Activated CD8-positive, alpha-beta memory T cell treated with anti-CD3 and anti-CD28 coated beads, Interleukin-2, amount 10 ng/mL, durations not matched to agents 7 days and 5 days (primary cell): ENCODE data around the gene NFE2L3. TPM values are rescaled to one million over a fixed set of nuclear protein-coding genes. Genes with fewer than 3 reads are reported as not detected.
A peak's percentile ranks its signal among the peaks of the same experiment; 100 is the strongest.

Experiments
- ATAC-seq: fragments of 150-1000 bp; cut with Tn5 transposase; one replicate; pipeline ENCODE4 v1.10.0; 2021; ENCODE audit warnings: moderate library complexity
- CTCF ChIA-PET: fragments of 350-600 bp; sonication (Branson Sonifier 250); formaldehyde crosslinking; loops from one replicate; lab custom pipeline; 2021; ENCODE audit warnings: antibody characterized with exemption; lab: Charles Lee
- DNase-seq: peaks from one replicate; pipeline ENCODE4 v3.0.0-alpha.2; 2020
- H3K27ac Mint-ChIP-seq: one replicate; pipeline ENCODE4 v1.8.0; 2021; ENCODE audit warnings: mild to moderate bottlenecking, mixed read lengths
- H3K27me3 Mint-ChIP-seq: one replicate; pipeline ENCODE4 v1.8.0; 2021; ENCODE audit warnings: mixed read lengths
- H3K36me3 Mint-ChIP-seq: one replicate; pipeline ENCODE4 v1.8.0; 2021; ENCODE audit warnings: mild to moderate bottlenecking, mixed read lengths
- H3K4me1 Mint-ChIP-seq: one replicate; pipeline ENCODE4 v1.8.0; 2021; ENCODE audit warnings: mixed read lengths
- H3K4me3 Mint-ChIP-seq: one replicate; pipeline ENCODE4 v1.8.0; 2021; ENCODE audit warnings: mild to moderate bottlenecking, moderate library complexity, mixed read lengths
- H3K9me3 Mint-ChIP-seq: one replicate; pipeline ENCODE4 v1.8.0; 2022; ENCODE audit warnings: low read depth, mixed read lengths
- total RNA-seq, 2 experiments: library from RNA; stranded (reverse); gene quantifications; one replicate each; pipeline ENCODE4 v1.2.3, GENCODE V29; 2021

Gene NFE2L3
- total RNA-seq, 2 experiments from 2014 or later = 20.1 to 44.4 TPM

- no peaks in the 10 kb centered on the region for H3K9me3 Mint-ChIP-seq
- peaks cover 56% of the 10 kb centered on the region for H3K4me1 Mint-ChIP-seq
- H3K36me3 Mint-ChIP-seq = peaks cover 88% of the 10 kb centered on the region
- no peak for ATAC-seq
- H3K4me3 Mint-ChIP-seq = peak overlapping the region; percentile 100
- DNase-seq = no peak
- peak overlapping the region; percentile 84 for H3K27ac Mint-ChIP-seq
- CTCF ChIA-PET = interaction anchor here (1.1 to 4.4 kb wide), 9 partner anchors 9 to 303 kb away, joined by 4 to 29 read pairs (median 6); partner anchors contain the start of gene NFE2L3
- peaks cover 8% of the 10 kb centered on the region for H3K27me3 Mint-ChIP-seq
Measured at GRCh38 chr7:26195867-26196657, 44.1 kb downstream of the NFE2L3 start.

GRCh38 chr7:26197153-26198115, 45.4 kb downstream of the NFE2L3 start:
- peaks cover 45% of the 10 kb centered on the region for H3K4me1 Mint-ChIP-seq

GRCh38 chr7:26198133-26198780, 46.3 kb downstream of the NFE2L3 start:
- Mint-ChIP-seq H3K4me3 (peak overlapping the region; percentile 100), H3K4me1 (peaks cover 37% of the 10 kb centered on the region), H3K27ac (peak overlapping the region; percentile 99), H3K9me3 (no peaks in the 10 kb centered on the region), H3K27me3 (peaks cover 8% of the 10 kb centered on the region), H3K36me3 (peaks cover 77% of the 10 kb centered on the region)
- CTCF ChIA-PET = interaction anchor here (0.9 to 4.4 kb wide), 16 partner anchors 10 to 336 kb away, joined by 3 to 29 read pairs (median 4); partner anchors contain the start of genes NFE2L3 and SNX10
- no peak for ATAC-seq
- no peak for DNase-seq

More at GRCh38 chr7:26197153-26198115, 45.4 kb downstream of the NFE2L3 start:
- Mint-ChIP-seq H3K27ac (peak overlapping the region; percentile 99), H3K9me3 (no peaks in the 10 kb centered on the region), H3K4me3 (peak overlapping the region; percentile 100), H3K27me3 (peaks cover 8% of the 10 kb centered on the region), H3K36me3 (peaks cover 78% of the 10 kb centered on the region)
- no peak for DNase-seq
- CTCF ChIA-PET = interaction anchor here (0.9 to 4.4 kb wide), 17 partner anchors 9 to 335 kb away, joined by 3 to 29 read pairs (median 4); partner anchors contain the start of genes NFE2L3 and SNX10
- ATAC-seq = no peak

- peak overlapping the region; percentile 99 for H3K27ac Mint-ChIP-seq
- ATAC-seq = no peak
- H3K36me3 Mint-ChIP-seq = peaks cover 77% of the 10 kb centered on the region
- peaks cover 8% of the 10 kb centered on the region for H3K27me3 Mint-ChIP-seq
- DNase-seq = no peak
- no peaks in the 10 kb centered on the region for H3K9me3 Mint-ChIP-seq
- peak overlapping the region; percentile 100 for H3K4me3 Mint-ChIP-seq
- H3K4me1 Mint-ChIP-seq = peaks cover 34% of the 10 kb centered on the region
- CTCF ChIA-PET = interaction anchor here (1.0 to 4.4 kb wide), 15 partner anchors 11 to 336 kb away, joined by 3 to 29 read pairs (median 4); partner anchors contain the start of genes NFE2L3 and SNX10
Measured at GRCh38 chr7:26198781-26199169, 46.8 kb downstream of the NFE2L3 start.

- ATAC-seq (no peak), DNase-seq (peak; percentile 78)
- Mint-ChIP-seq H3K27me3 (peaks cover 8% of the 10 kb centered on the region), H3K4me3 (peak overlapping the region; percentile 100), H3K36me3 (peaks cover 75% of the 10 kb centered on the region), H3K4me1 (peaks cover 32% of the 10 kb centered on the region), H3K9me3 (no peaks in the 10 kb centered on the region), H3K27ac (peak overlapping the region; percentile 99)
- CTCF ChIA-PET = interaction anchor here (0.6 to 4.4 kb wide), 13 partner anchors 10 to 166 kb away, joined by 3 to 29 read pairs (median 5); partner anchors contain the start of gene NFE2L3
Measured at GRCh38 chr7:26199301-26200037, 47.5 kb downstream of the NFE2L3 start.

DNA sequence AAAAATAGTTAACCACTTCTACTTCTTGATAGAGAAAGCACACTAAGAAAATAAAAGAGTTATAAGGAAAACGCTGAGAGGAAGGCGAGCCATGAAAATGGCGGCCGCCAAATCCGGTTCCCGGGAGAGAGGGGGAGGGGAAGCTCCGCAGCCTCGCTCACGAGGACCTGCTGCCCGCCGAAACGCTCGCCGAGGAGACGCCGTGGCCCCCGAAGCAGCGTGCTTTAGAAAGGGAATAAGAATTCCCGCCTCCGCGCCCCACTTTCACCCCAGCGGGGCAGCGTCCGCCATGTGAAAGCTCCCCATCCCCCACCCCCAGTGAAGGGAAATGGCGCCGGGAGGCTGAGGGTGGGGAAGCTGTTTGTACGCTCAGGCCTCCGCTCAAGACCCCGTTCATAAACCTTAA, 48.0 kb downstream of the NFE2L3 start:
- Mint-ChIP-seq H3K4me3 (peak overlapping the region; percentile 100), H3K4me1 (peaks cover 34% of the 10 kb centered on the region), H3K36me3 (peaks cover 77% of the 10 kb centered on the region), H3K27me3 (peaks cover 8% of the 10 kb centered on the region), H3K9me3 (no peaks in the 10 kb centered on the region), H3K27ac (peak overlapping the region; percentile 99)
- CTCF ChIA-PET = interaction anchor here (0.6 to 4.4 kb wide), 7 partner anchors 11 to 110 kb away, joined by 3 to 29 read pairs (median 3); no protein-coding TSS in a partner anchor
- ATAC-seq (peak; percentile 20), DNase-seq (peak; percentile 85)

- Mint-ChIP-seq H3K4me3 (peak within 1 kb of the TSS; percentile 100), H3K36me3 (peaks cover 76% of the 10 kb centered on the region), H3K27ac (peak within 1 kb of the TSS; percentile 99), H3K4me1 (peaks cover 35% of the 10 kb centered on the region), H3K27me3 (peaks cover 8% of the 10 kb centered on the region), H3K9me3 (no peaks in the 10 kb centered on the region)
- DNase-seq (peak; percentile 98), ATAC-seq (peak; percentile 76)
- CTCF ChIA-PET = interaction anchor here (0.6 to 4.4 kb wide), 7 partner anchors 11 to 110 kb away, joined by 3 to 29 read pairs (median 3); no protein-coding TSS in a partner anchor
Measured at GRCh38 chr7:26200444-26201246, 48.6 kb downstream of the NFE2L3 start, which contains the start of gene HNRNPA2B1. HNRNPA2B1 (minus strand) TSS chr7:26200746; CDS start chr7:26200577, 169 bp downstream.

DNA sequence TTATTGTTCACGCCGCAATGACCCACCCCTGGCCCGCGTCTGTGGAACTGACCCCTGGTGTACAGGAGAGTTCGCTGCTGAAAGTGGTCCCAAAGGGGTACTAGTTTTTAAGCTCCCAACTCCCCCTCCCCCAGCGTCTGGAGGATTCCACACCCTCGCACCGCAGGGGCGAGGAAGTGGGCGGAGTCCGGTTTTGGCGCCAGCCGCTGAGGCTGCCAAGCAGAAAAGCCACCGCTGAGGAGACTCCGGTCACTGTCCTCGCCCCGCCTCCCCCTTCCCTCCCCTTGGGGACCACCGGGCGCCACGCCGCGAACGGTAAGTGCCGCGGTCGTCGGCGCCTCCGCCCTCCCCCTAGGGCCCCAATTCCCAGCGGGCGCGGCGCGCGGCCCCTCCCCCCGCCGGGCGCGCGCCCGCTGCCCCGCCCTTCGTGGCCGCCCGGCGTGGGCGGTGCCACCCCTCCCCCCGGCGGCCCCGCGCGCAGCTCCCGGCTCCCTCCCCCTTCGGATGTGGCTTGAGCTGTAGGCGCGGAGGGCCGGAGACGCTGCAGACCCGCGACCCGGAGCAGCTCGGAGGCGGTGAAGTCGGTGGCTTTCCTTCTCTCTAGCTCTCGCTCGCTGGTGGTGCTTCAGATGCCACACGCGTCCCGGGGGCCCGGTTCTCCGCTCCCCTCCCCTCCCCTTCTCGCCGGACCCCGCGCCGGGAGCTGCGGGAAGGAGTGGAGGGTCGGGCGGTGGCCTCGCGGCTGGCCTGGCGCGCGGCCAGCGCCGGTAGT, 49.4 kb downstream of the NFE2L3 start, which contains the start of gene CBX3:
Gene CBX3, plus strand, starts transcription at position 499 of the 772 bp plus-strand sequence. CDS start 1,254 bp downstream, outside the sequence.
- H3K27me3 Mint-ChIP-seq = peaks cover 8% of the 10 kb centered on the region
- no peaks in the 10 kb centered on the region for H3K9me3 Mint-ChIP-seq
- CTCF ChIA-PET = interaction anchor here (0.6 to 2.1 kb wide), 4 partner anchors 12 to 110 kb away, joined by 3 to 6 read pairs (median 4); no protein-coding TSS in a partner anchor
- peak within 1 kb of the TSS; percentile 99 for H3K27ac Mint-ChIP-seq
- ATAC-seq (peak; percentile 50), DNase-seq (peak; percentile 97)
- peaks cover 74% of the 10 kb centered on the region for H3K36me3 Mint-ChIP-seq
- H3K4me1 Mint-ChIP-seq = peaks cover 35% of the 10 kb centered on the region
- H3K4me3 Mint-ChIP-seq = peak within 1 kb of the TSS; percentile 100

- ATAC-seq (no peak), DNase-seq (peak; percentile 68)
- Mint-ChIP-seq H3K9me3 (no peaks in the 10 kb centered on the region), H3K36me3 (peaks cover 72% of the 10 kb centered on the region), H3K4me1 (peaks cover 34% of the 10 kb centered on the region), H3K4me3 (peak overlapping the region; percentile 100), H3K27me3 (peaks cover 8% of the 10 kb centered on the region), H3K27ac (peak overlapping the region; percentile 92)
- CTCF ChIA-PET = interaction anchor here (0.6 to 1.1 kb wide), 4 partner anchors 9 to 123 kb away, joined by 3 to 6 read pairs (median 4); no protein-coding TSS in a partner anchor
Measured at GRCh38 chr7:26202019-26202990, 50.3 kb downstream of the NFE2L3 start.
